GM18505 (cell line): Measurements from ENCODE around the gene CERK.
"Not testable (repeated sequence)": the region's sequence is repeated elsewhere in the genome, so short reads cannot be mapped to it uniquely, and the experiment has no call there.

ENCODE experiments used
- ATAC-seq: cut with Tn5 transposase; IDR thresholded peaks from one replicate; pipeline ENCODE4 v1.9.1; 2021; ENCODE audit not compliant: unreplicated experiment
- POLR2A ChIP-seq: IDR thresholded peaks from 4 replicates; pipeline ENCODE4 v1.6.1; 2011; ENCODE audit warnings: borderline replicate concordance; ENCODE audit not compliant: insufficient read depth, insufficient read length; ENCODE audit errors: extremely low read depth

The CERK gene

GRCh38 chr22:46738647-46739093 is 618 bp upstream of the CERK start:
- no peak for ATAC-seq
- no peak for TF ChIP-seq POLR2A

DNA sequence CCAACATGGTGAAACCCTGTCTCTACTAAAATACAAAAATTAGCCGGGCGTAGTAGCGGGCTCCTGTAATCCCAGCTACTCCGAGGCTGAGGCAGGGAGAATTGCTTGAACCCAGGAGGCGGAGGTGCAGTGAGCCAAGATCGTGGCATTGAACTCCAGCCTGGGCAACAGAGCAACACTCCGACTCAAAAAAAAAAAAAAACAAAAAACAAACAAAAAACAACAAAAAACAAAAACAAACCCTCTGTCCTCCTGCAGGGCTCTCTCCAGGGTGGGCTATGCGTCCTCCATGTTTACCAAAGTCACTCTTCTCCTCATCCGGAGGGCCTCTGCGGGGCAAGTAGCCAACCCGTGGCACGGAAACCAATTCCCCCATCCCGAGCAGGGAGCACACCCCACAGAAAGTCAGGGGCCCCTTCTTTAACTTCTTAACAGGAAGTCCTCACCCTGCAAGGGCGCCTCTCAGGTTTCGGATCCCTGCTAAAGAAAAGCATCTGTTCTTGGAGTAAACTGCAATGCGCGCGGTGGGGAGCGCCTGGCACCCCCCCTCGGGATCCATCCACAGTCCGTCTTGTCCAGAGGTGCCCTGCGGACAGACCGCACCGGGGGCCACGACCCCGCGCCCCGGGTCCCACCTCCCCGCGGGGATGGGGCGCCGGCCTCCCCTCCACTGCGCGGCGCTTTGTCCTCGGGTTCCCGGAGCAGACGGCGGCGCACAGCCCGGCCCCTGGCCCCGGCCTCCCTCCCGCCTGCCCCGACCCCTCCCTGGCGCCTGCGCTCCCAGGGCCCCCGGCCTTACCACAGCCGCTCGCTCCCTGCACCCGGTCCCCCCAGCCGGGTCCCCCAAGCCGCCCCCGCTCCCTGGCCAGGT is 712 bp downstream of the CERK start:
- peak; percentile 31 for TF ChIP-seq POLR2A
- ATAC-seq, result peak; percentile 29

DNA sequence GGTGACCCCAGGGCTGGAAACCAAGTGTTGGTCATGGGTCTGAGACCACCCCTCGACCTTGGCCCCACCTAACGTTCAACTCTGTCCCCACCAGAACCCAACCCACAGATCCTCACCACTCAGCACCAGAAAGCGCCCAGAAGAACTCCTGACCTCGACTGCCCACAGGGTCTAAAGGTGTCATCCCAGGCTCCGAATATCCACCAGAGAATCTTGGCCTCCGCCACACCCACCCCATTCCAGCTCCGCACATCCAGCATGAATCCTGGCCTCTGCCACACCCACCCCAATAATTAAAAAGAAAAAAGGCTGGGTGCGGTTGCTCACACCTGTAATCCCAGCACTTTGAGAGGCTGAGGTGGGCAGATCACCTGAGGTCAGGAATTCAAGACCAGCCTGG is 1.3 kb downstream of the CERK start:
- no peak for ATAC-seq

GRCh38 chr22:46735747-46736608 is 2.1 kb downstream of the CERK start:
- no peak for TF ChIP-seq POLR2A
- ATAC-seq, result no peak

More for the DNA sequence above, 1.3 kb downstream of the CERK start:
- no peak for TF ChIP-seq POLR2A

- no peak for ATAC-seq
- TF ChIP-seq POLR2A, result peak; percentile 55
Measured at GRCh38 chr22:46734830-46735453, 3.1 kb downstream of the CERK start.

GRCh38 chr22:46734213-46734722 is 3.8 kb downstream of the CERK start:
- ATAC-seq, result not testable (repeated sequence)

DNA sequence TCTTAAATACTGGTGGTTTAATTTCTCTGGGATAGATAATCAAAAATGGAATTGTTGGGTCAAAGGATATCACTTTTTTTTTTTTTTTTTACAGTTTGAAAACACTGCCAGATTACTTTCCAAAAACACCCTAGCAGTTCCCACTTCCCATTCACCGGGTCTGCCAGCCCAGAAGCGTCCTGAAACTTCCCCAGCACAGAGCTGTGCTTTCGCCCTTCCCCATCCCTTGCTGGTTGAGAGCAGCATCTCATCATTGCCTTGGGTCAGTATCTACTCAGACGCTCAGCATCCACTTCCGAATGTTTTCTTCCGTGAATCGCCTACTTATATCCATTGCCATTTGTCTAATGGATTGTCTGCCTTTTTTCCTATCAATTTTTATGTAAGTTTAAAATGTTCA is 5.5 kb downstream of the CERK start:
- TF ChIP-seq POLR2A, result no peak
- ATAC-seq, result no peak

GRCh38 chr22:46732041-46732379 is 6.0 kb downstream of the CERK start:
- no peak for ATAC-seq
- no peak for TF ChIP-seq POLR2A

- no peak for TF ChIP-seq POLR2A
- no peak for ATAC-seq
Measured at GRCh38 chr22:46731246-46732040, 6.6 kb downstream of the CERK start.

DNA sequence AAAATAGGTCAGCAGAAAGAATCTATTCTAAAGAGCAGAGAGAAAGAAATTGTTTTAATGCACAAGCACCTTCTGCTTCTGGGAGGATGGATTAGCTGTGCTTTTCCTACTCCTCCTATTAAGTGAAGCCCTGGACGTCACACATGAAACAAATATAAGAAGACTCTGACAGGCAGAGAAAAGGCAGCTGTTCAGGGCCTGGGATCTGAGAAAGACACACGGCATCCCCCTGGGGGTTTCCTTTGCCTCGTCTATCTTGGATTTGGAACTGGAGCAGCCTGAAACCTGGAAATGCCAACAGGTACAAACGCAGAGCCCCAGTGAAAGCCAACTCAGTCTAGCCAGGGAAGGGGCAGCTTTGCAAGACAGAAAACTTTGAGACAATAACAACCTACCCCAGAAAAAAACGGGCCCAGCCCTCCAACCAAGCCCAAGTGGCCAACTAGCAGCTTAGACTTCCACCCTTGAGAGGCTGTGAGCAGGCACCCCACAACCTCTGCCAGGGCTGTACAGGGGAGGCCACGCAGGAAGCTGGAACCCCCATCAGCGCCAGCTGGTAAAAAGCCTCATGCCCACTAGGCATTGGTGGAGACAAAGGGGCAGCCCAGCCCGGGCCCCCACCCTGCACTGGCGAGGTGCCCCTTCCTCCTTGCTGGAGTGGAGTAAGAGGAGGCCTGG is 7.3 kb downstream of the CERK start:
- no peak for ATAC-seq

DNA sequence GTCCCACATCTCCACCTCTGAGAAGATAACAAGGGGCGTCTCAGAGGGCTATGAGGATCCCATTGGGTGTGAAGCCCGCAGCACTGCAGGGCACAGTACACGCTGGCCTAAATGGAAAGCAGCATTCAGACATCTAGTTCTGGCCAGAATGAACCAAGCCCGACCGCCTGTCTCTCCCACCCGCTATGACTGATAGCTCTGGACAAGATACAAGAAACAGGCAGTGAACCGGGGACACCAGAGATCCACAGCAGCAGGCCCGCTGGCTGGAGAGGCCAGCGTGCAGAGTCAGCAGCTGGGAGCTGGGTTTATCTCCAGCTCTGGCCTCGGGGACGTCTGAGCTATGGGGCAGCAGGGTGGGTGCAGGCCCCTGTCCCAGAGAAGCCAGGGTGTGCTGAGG is 9.6 kb downstream of the CERK start:
- no peak for ATAC-seq
- TF ChIP-seq POLR2A, result no peak

More for the DNA sequence above, 7.3 kb downstream of the CERK start:
- no peak for TF ChIP-seq POLR2A

DNA sequence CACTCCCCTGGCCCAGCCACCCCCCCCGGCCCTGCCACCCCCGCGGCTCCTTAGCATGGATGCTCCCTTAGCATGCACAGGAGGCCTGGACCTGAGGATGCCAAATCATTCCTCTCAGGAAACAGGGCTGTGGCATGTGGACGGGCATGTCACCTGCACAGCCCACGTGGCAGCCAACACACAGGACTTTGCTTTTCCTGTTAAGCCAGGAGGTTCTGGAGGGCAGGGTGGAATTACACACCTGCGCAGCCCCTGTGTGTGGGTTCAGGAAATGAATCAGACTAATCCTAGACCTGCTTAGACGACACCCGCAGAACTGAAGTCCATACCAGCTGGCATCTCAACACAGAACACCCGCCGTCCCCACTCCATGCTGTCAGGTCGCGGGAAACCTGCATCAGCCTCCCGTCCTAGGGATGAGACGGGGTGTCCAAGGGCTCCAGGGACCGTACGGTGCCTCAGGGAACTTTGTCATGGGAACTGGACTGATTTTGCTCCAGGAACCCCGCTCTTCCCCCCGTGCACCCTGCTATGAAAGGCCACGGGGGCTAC is 10.2 kb downstream of the CERK start:
- TF ChIP-seq POLR2A, result no peak
- no peak for ATAC-seq

DNA sequence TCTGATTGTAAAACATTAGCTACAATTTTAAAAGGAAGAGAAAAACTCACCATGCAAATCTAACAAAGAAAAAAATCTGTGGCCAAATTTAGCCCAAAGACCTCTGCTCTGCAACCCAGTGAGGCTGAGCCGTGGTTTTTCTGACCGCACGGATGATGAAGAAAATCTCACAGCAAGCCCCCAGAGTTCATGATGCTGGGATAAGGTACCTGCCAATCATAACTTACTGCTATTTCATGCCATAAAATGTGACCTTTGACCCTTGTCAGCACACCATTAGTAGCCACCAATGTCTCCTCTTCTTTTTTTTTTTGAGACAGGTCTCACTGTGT is 11.1 kb downstream of the CERK start:
- ATAC-seq, result no peak
- no peak for TF ChIP-seq POLR2A
